PC-3 (cell line): Measurements from ENCODE around the gene BCAS3.

Experiments used
- CTCF ChIP-seq: fragments of 300-600 bp; sonication (generic); conservative IDR thresholded peaks from 2 replicates; pipeline ENCODE4 v1.5.1; 2017; ENCODE audit warnings: antibody characterized with exemption, low read depth, mild to moderate bottlenecking, low read length
- EZH2 ChIP-seq: fragments of 300-600 bp; sonication (generic); IDR thresholded peaks from one replicate; pipeline ENCODE4 v1.6.1; 2017; ENCODE audit warnings: antibody characterized with exemption, mild to moderate bottlenecking, low read length; ENCODE audit not compliant: unreplicated experiment

GRCh38 chr17:60671482-60671881 lies 6.2 kb upstream of the BCAS3 start:
- TF ChIP-seq CTCF (no peak), EZH2 (no peak)
